Fibroblast of skin of left quadriceps (primary cell): ENCODE measurements around the gene SURF6.
"Not testable (repeated sequence)": the region's sequence is repeated elsewhere in the genome, so short reads cannot be mapped to it uniquely, and the experiment has no call there.

Experiments used
- DNase-seq, 2 experiments: peaks; one replicate each; pipeline ENCODE4 v3.0.0-alpha.2; 2013; ENCODE audit warnings: low read depth in 2 of 2

The SURF6 gene

GRCh38 chr9:133299996-133300395, 36.0 kb downstream of the SURF6 start:
- not testable (repeated sequence) for DNase-seq

- no peak for DNase-seq
These were observed 41.7 kb downstream of the SURF6 start for GRCh38 chr9:133294257-133294656.

DNA sequence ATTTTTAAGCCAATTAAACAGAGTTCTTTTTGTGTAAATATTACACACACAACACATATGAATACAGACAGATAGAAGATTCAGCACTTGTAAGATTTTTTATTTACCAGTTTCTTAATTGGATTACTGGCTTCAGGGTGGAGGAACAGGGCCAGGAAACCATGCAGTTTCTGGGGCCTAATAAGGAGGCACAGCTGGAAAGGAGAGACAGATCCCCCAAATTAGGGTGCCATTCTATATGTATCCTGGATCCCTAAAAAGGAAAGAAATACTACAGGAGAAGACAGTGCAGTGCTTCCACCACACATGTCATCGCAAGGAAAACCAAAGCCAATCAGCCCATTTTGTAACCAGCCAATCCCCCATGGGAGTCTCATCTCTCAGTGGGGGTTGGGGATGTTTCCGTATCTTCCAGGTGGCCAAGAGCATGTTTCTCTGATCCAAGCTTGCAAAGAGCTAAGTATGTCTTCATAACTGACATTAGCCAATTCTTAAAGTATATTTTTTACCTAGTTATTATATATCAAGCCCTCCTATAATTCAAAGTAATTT, 45.2 kb downstream of the SURF6 start:
- DNase-seq: no peak

GRCh38 chr9:133286523-133286922, 49.5 kb downstream of the SURF6 start:
- DNase-seq: no peak

DNA sequence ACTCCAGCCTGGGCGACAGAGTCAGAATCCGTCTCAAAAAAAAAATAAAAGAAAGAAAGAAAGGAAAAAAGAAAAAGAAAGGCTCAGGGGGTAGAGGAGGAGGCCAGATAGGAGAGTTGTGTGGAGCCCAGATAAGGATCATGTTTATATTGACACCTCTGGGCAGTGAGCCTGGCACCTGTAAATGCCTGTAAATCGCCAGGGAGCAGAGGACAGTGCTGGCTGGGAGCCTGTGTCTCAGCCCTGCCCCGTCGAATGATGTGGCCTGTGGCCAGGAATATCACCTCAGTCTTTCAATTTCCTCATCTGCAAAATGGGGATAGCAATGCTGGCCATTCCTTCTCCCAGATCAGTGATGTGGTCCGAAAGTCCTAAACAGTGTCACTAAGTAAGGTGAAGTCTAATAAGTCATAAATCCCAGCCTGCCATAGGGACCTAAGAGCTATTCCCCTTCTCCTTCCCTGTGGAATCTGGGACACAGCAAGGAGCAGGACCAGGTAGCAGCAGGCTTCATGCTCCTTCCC, 50.7 kb downstream of the SURF6 start:
- no peak for DNase-seq

- DNase-seq: no peak
These were observed 51.6 kb downstream of the SURF6 start for GRCh38 chr9:133284362-133284761.

- DNase-seq: not testable (repeated sequence)
These were observed 52.5 kb downstream of the SURF6 start for GRCh38 chr9:133283255-133284032.

DNA sequence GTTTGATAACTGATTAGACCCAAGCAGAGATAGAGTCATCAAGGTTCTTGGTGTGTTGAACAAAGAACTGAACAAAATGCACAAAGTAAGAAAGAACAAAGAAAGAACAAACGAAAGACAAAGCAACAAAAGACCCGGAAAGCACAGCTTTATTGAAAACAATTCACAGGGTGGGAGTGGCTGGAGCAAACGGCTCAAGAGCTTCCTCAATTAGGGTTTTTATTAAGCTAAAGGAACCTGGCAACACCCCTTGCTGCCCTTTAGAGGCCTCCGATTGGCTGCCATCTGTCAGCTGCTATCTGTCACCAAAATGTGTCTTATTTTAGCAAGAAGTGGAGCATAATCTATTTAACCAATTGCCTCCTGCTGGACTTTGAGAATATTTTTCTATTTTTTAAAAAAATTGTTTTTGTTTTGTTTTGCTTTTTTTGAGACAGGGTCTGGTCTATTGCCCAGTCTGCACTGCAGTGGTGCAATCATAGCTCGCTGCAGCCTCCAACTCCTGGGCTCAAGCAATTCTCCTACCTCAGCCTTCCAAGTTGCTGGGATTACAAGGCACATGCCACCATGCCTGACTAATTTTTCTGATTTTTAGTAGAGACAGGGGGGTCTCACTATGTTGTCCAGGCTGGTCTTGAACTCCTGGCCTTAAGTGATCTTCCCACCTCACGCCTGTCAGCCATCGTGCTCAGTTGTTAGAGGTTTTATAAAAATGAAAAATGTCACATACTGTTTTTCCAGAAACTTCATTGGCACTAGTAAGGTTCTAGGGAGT, 53.3 kb downstream of the SURF6 start:
- DNase-seq: no peak

DNA sequence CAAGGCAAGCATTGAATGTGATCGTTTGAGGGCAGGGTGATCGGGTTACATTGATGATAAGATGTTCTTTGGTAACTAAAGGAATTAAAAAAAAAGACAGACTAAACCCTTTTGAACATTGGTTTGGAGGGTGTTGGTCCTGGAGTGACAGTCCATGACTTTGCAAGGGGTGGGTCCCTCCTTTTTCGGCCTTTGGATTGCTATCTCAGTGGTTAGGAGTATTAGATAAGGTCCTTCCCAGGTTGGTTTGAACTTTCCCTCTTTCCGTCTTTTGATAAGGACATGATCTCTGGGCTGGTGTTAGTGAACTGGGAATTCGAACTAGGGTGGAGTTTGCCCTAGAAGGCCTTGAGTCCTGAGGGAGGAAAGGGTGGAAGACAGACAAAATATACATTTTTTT, 55.6 kb downstream of the SURF6 start:
- DNase-seq: no peak
